OCI-LY1 (cell line): ENCODE measurements around the gene LRRC28.

Experiments used
- EZH2 ChIP-seq: fragments of 200-600 bp; sonication (generic), shearing (Covaris generic); IDR thresholded peaks from 2 replicates; pipeline ENCODE4 v1.8.0; 2017; ENCODE audit warnings: borderline replicate concordance, mixed run types, mild to moderate bottlenecking, antibody characterized with exemption, low read length, moderate library complexity, mixed read lengths
- TF ChIP-seq, protein P1 (sequence below): fragments of 200-600 bp; sonication (generic), shearing (Covaris generic); IDR thresholded peaks from 2 replicates; pipeline ENCODE4 v1.5.1; 2017; ENCODE audit warnings: mild to moderate bottlenecking, antibody characterized with exemption, low read length, moderate library complexity, mixed read lengths

DNA sequence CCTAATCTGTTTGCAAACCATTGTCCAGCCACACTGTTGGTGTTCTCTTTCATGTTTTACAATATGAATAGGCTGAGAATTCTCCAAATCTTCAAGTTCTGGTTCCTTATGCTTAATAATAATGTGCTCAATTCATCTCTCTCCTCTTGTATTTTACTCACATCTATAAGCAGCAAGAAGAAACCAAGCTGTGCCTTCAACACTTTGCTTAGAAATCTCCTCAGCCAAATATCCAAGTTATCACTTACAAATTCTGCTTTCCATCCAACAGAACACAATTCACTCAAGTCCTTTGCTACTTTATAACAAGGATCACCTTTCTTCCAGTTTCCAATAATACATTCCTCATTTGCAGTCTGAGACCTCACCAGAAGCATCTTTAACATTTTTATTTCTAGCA, 117.5 kb downstream of the LRRC28 start:
- TF ChIP-seq, protein P1, sequence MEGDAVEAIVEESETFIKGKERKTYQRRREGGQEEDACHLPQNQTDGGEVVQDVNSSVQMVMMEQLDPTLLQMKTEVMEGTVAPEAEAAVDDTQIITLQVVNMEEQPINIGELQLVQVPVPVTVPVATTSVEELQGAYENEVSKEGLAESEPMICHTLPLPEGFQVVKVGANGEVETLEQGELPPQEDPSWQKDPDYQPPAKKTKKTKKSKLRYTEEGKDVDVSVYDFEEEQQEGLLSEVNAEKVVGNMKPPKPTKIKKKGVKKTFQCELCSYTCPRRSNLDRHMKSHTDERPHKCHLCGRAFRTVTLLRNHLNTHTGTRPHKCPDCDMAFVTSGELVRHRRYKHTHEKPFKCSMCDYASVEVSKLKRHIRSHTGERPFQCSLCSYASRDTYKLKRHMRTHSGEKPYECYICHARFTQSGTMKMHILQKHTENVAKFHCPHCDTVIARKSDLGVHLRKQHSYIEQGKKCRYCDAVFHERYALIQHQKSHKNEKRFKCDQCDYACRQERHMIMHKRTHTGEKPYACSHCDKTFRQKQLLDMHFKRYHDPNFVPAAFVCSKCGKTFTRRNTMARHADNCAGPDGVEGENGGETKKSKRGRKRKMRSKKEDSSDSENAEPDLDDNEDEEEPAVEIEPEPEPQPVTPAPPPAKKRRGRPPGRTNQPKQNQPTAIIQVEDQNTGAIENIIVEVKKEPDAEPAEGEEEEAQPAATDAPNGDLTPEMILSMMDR: no peak
- TF ChIP-seq EZH2: no peak
